Measurements from ENCODE around the gene HK1.

GRCh38 chr10:69331161-69331560 is 52.9 kb downstream of the HK1 start:
- TF ChIP-seq, protein P1, sequence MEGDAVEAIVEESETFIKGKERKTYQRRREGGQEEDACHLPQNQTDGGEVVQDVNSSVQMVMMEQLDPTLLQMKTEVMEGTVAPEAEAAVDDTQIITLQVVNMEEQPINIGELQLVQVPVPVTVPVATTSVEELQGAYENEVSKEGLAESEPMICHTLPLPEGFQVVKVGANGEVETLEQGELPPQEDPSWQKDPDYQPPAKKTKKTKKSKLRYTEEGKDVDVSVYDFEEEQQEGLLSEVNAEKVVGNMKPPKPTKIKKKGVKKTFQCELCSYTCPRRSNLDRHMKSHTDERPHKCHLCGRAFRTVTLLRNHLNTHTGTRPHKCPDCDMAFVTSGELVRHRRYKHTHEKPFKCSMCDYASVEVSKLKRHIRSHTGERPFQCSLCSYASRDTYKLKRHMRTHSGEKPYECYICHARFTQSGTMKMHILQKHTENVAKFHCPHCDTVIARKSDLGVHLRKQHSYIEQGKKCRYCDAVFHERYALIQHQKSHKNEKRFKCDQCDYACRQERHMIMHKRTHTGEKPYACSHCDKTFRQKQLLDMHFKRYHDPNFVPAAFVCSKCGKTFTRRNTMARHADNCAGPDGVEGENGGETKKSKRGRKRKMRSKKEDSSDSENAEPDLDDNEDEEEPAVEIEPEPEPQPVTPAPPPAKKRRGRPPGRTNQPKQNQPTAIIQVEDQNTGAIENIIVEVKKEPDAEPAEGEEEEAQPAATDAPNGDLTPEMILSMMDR (IDR thresholded peaks at IDR 0.05), result no peak
- TF ChIP-seq POLR2A (IDR thresholded peaks at IDR 0.05), result no peak
